Measurements from ENCODE around the gene CISD1.

DNA sequence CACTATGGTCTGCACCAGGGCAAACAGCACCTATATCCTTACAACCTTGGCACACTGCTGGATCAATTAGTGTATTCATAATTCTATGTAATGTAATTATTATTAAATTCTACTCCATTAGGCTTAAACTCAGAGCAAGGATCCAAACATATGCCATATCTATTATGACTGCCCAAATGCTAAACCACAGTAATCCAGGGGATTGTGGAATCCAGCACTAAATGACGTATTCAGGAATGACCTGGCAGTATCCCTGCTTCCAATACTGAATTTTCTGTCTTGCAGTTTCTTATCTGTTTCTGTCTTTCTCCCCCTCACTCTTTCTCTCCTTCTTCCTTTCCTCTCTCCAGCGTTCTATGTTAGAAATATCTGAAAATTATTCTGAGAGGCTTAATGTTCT, 49.4 kb downstream of the CISD1 start:
- TF ChIP-seq, protein P1, sequence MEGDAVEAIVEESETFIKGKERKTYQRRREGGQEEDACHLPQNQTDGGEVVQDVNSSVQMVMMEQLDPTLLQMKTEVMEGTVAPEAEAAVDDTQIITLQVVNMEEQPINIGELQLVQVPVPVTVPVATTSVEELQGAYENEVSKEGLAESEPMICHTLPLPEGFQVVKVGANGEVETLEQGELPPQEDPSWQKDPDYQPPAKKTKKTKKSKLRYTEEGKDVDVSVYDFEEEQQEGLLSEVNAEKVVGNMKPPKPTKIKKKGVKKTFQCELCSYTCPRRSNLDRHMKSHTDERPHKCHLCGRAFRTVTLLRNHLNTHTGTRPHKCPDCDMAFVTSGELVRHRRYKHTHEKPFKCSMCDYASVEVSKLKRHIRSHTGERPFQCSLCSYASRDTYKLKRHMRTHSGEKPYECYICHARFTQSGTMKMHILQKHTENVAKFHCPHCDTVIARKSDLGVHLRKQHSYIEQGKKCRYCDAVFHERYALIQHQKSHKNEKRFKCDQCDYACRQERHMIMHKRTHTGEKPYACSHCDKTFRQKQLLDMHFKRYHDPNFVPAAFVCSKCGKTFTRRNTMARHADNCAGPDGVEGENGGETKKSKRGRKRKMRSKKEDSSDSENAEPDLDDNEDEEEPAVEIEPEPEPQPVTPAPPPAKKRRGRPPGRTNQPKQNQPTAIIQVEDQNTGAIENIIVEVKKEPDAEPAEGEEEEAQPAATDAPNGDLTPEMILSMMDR (IDR thresholded peaks at IDR 0.05), result no peak
- no peak for TF ChIP-seq POLR2A (IDR thresholded peaks at IDR 0.05)
